Measurements from ENCODE around the gene AXIN1. TPM values are rescaled to one million over a fixed set of nuclear protein-coding genes. Genes with fewer than 3 reads are reported as not detected.
"Not testable (repeated sequence)": the region's sequence is repeated elsewhere in the genome, so short reads cannot be mapped to it uniquely, and the experiment has no call there.

AXIN1 gene
- total RNA-seq, 1 donor from 2014 or later, result 30.6 TPM

GRCh38 chr16:340370-341091 is 12.0 kb downstream of the AXIN1 start:
- H3K9me3 Mint-ChIP-seq, result no peaks in the 10 kb centered on the region
- H3K4me1 Mint-ChIP-seq (ENCODE audit: unreplicated experiment), result no peaks in the 10 kb centered on the region
- no peak overlapping the region for H3K4me3 Mint-ChIP-seq
- H3K27me3 Mint-ChIP-seq, result no peaks in the 10 kb centered on the region
- TF ChIP-seq, protein P1, sequence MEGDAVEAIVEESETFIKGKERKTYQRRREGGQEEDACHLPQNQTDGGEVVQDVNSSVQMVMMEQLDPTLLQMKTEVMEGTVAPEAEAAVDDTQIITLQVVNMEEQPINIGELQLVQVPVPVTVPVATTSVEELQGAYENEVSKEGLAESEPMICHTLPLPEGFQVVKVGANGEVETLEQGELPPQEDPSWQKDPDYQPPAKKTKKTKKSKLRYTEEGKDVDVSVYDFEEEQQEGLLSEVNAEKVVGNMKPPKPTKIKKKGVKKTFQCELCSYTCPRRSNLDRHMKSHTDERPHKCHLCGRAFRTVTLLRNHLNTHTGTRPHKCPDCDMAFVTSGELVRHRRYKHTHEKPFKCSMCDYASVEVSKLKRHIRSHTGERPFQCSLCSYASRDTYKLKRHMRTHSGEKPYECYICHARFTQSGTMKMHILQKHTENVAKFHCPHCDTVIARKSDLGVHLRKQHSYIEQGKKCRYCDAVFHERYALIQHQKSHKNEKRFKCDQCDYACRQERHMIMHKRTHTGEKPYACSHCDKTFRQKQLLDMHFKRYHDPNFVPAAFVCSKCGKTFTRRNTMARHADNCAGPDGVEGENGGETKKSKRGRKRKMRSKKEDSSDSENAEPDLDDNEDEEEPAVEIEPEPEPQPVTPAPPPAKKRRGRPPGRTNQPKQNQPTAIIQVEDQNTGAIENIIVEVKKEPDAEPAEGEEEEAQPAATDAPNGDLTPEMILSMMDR (conservative IDR thresholded peaks at IDR 0.05), result no peak
- no peak for DNase-seq (ENCODE audit: extremely low spot score, unreplicated experiment)
- H3K27ac Mint-ChIP-seq, result no peak overlapping the region
- peaks cover 22% of the 10 kb centered on the region for H3K36me3 Mint-ChIP-seq

DNA sequence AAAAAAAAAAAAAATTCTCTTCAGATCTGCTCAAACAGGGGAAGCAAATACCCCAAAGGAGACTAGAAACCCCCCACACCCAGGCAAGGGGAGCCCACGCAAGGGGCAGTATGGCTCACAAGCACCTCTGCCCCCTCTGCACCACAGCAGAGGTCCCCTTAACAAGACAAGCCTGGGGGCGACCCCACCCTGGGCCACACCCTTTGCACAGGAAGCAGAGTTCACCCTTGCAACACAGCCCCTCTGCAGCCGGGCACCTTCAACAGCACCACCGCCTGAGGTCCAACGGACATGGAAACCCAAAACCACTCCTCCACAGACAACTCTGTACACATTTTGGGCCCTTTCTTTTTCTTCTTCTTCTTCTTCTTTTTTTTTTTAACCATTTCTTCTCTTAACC is 12.8 kb downstream of the AXIN1 start:
- H3K27ac Mint-ChIP-seq, result no peak overlapping the region
- TF ChIP-seq, protein P1 (conservative IDR thresholded peaks at IDR 0.05), result no peak
- no peaks in the 10 kb centered on the region for H3K27me3 Mint-ChIP-seq
- no peak for DNase-seq (ENCODE audit: extremely low spot score, unreplicated experiment)
- H3K4me3 Mint-ChIP-seq, result no peak overlapping the region
- H3K4me1 Mint-ChIP-seq (ENCODE audit: unreplicated experiment), result no peaks in the 10 kb centered on the region
- H3K9me3 Mint-ChIP-seq, result no peaks in the 10 kb centered on the region
- peaks cover 18% of the 10 kb centered on the region for H3K36me3 Mint-ChIP-seq

- no peaks in the 10 kb centered on the region for H3K27me3 Mint-ChIP-seq
- DNase-seq (ENCODE audit: extremely low spot score, unreplicated experiment), result no peak
Observed at GRCh38 chr16:337975-338575, 14.4 kb downstream of the AXIN1 start.

GRCh38 chr16:337437-337836 is 15.1 kb downstream of the AXIN1 start:
- no peak overlapping the region for H3K4me3 Mint-ChIP-seq
- no peak for DNase-seq (ENCODE audit: extremely low spot score, unreplicated experiment)
- TF ChIP-seq, protein P1 (conservative IDR thresholded peaks at IDR 0.05), result no peak
- peaks cover 17% of the 10 kb centered on the region for H3K36me3 Mint-ChIP-seq
- H3K4me1 Mint-ChIP-seq (ENCODE audit: unreplicated experiment), result peaks cover 3% of the 10 kb centered on the region
- no peaks in the 10 kb centered on the region for H3K9me3 Mint-ChIP-seq
- no peak overlapping the region for H3K27ac Mint-ChIP-seq
- H3K27me3 Mint-ChIP-seq, result no peaks in the 10 kb centered on the region

More at GRCh38 chr16:337975-338575, 14.4 kb downstream of the AXIN1 start:
- H3K36me3 Mint-ChIP-seq, result peaks cover 17% of the 10 kb centered on the region
- no peaks in the 10 kb centered on the region for H3K4me1 Mint-ChIP-seq (ENCODE audit: unreplicated experiment)
- H3K27ac Mint-ChIP-seq, result no peak overlapping the region
- H3K9me3 Mint-ChIP-seq, result no peaks in the 10 kb centered on the region
- TF ChIP-seq, protein P1 (conservative IDR thresholded peaks at IDR 0.05), result no peak
- no peak overlapping the region for H3K4me3 Mint-ChIP-seq

- no peak overlapping the region for H3K27ac Mint-ChIP-seq
- no peaks in the 10 kb centered on the region for H3K9me3 Mint-ChIP-seq
- H3K36me3 Mint-ChIP-seq, result peaks cover 13% of the 10 kb centered on the region
- H3K27me3 Mint-ChIP-seq, result no peaks in the 10 kb centered on the region
- TF ChIP-seq, protein P1 (conservative IDR thresholded peaks at IDR 0.05), result no peak
- H3K4me3 Mint-ChIP-seq, result no peak overlapping the region
- no peak for DNase-seq (ENCODE audit: extremely low spot score, unreplicated experiment)
- peaks cover 11% of the 10 kb centered on the region for H3K4me1 Mint-ChIP-seq (ENCODE audit: unreplicated experiment)
Observed at GRCh38 chr16:336269-336668, 16.3 kb downstream of the AXIN1 start.

- peak overlapping the region; percentile 51 for H3K27ac Mint-ChIP-seq
- peaks cover 22% of the 10 kb centered on the region for H3K4me1 Mint-ChIP-seq (ENCODE audit: unreplicated experiment)
- not testable (repeated sequence) for H3K9me3 Mint-ChIP-seq; H3K4me3 Mint-ChIP-seq; DNase-seq (ENCODE audit: extremely low spot score, unreplicated experiment); H3K27me3 Mint-ChIP-seq
- peaks cover 12% of the 10 kb centered on the region for H3K36me3 Mint-ChIP-seq
Observed at GRCh38 chr16:334861-335632, 17.5 kb downstream of the AXIN1 start.

GRCh38 chr16:334164-334832 is 18.2 kb downstream of the AXIN1 start:
- H3K27ac Mint-ChIP-seq; H3K9me3 Mint-ChIP-seq; H3K36me3 Mint-ChIP-seq; DNase-seq (ENCODE audit: extremely low spot score, unreplicated experiment); H3K4me3 Mint-ChIP-seq; H3K27me3 Mint-ChIP-seq: not testable (repeated sequence)
- peaks cover 22% of the 10 kb centered on the region for H3K4me1 Mint-ChIP-seq (ENCODE audit: unreplicated experiment)

Data from type B pancreatic cell (in vitro differentiated cells).